ENCODE results near the gene COPS3.

- TF ChIP-seq CTCF (IDR thresholded peaks at IDR 0.05) (no peak), POLR2A (IDR thresholded peaks at IDR 0.05) (no peak)
These were observed 63.1 kb downstream of the COPS3 start for GRCh38 chr17:17217995-17218394.
